Coronary artery (tissue), 2 donors: ENCODE data around the gene TNFRSF1B.

Experiments
- DNase-seq: peaks from one replicate; pipeline ENCODE4 v3.0.0-alpha.2; 2017; ENCODE audit warnings: low spot score
- H3K27ac ChIP-seq, 2 donors: fragments of 200-600 bp; sonication (generic); one replicate each; pipeline ENCODE4 v1.5.1; 2016 to 2019
- H3K4me3 ChIP-seq: fragments of 200-600 bp; sonication (generic); 2 replicates; pipeline ENCODE4 v1.5.1; 2016; ENCODE audit warnings: mild to moderate bottlenecking, moderate library complexity
- TF ChIP-seq, protein P1 (sequence below): fragments of 200-600 bp; sonication (generic); IDR thresholded peaks from one replicate; pipeline ENCODE4 v1.5.1; 2019; ENCODE audit warnings: antibody characterized with exemption

Gene TNFRSF1B

DNA sequence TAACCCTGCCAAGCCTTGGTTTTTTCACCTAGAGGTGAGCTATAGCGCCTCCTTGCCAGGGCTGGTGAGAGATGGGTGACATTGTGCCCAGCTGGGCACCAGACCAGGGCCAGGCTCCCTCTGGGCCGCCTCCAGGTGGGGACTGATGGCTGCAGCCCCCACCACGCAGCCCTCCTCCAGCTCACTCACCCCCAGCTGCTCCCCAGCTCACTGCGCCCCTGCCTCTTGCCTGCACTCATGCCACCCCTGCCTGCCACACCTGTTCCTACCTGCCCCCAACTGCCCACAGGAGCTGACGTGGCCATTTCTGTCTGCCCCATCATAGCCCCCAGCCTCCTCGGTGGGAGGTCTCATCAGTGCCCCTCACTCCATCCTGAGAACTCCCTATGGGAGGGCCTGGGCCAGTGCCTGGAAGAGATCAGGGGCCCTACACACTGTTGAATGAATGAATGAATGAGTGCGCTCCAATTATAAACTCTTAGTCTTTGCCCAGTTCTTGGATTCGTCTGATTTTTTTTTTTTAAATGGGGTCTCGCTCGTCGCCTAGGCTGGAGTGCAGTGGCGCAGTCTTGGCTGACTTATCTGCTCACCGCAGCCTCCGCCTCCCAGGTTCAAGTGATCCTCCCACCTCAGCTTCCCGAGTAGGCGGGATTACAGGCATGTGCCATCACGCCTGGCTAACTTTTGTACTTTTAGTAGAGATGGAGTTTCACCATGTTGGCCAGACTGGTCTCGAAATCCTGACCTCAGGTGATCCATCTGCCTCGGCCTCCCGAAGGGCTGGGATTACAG is 36.6 kb downstream of the TNFRSF1B start:
- no peak for DNase-seq
- H3K4me3 ChIP-seq: no peak overlapping the region
- TF ChIP-seq, protein P1, sequence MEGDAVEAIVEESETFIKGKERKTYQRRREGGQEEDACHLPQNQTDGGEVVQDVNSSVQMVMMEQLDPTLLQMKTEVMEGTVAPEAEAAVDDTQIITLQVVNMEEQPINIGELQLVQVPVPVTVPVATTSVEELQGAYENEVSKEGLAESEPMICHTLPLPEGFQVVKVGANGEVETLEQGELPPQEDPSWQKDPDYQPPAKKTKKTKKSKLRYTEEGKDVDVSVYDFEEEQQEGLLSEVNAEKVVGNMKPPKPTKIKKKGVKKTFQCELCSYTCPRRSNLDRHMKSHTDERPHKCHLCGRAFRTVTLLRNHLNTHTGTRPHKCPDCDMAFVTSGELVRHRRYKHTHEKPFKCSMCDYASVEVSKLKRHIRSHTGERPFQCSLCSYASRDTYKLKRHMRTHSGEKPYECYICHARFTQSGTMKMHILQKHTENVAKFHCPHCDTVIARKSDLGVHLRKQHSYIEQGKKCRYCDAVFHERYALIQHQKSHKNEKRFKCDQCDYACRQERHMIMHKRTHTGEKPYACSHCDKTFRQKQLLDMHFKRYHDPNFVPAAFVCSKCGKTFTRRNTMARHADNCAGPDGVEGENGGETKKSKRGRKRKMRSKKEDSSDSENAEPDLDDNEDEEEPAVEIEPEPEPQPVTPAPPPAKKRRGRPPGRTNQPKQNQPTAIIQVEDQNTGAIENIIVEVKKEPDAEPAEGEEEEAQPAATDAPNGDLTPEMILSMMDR: no peak

DNA sequence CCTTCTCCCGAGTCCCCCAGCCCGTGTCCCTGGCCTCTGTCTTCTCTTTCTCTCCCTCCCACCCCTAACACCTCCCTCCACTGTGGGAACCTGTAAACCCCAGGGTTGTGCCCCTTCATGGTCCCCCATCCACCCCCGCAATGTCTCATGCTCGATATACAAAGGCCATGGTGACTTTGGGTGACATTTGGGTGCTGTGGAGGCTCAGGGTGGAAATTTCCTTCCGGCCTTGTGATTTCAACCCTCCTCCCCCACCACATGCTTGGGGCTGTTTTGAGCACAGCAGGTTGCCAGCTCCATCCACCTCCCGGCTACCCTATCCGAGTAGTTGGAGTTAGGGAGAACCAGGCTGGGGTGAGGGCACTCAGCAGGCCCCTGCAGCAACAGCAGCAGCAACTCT is 37.3 kb downstream of the TNFRSF1B start:
- TF ChIP-seq, protein P1: no peak
- Histone ChIP-seq H3K4me3 (no peak overlapping the region), H3K27ac (no peak overlapping the region)
- DNase-seq: no peak

More for the DNA sequence above, 36.6 kb downstream of the TNFRSF1B start:
- H3K27ac ChIP-seq: no peak overlapping the region

DNA sequence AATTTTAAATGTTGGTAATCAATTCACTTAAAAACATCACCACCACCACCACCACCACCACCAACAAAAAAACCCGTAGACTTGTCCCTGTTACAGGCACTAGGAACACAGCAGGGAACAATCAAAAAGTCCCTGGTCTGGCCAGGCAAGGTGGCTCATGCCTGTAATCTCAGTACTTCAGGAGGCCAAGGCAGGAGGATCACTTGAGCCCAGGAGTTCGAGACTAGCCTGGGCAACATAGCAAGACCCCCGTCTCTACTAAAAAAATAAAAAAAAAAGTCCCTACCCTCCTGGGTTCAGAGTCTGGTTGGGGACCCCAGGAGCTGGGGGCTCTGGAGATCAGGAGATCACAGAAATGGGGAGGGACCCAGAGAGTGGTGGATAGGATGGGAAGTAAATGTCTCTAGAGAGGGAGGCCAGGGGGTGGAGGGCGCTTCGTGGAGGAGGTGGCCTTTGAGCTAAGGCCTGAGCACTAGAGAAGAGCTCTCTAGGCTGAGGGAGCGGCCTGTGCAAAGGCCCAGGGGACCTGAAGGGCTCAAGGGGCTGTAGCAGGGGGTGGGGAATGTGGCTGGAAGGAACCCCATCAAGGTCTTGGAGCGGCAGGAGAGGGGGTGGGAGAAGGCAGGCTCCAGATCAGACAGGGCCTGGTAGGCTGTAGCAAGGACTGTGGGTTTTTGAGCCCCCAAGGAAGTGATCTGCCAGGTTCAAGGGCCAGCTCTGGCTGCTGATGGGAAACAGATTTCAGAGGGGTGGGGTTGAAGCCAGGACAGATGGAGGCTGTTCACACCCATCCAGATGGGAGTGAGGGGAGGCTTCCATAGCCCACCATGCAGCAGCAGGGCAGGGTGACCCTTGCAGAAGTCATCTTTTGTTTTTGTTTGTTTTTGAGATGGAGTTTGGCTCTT is 38.2 kb downstream of the TNFRSF1B start:
- DNase-seq: no peak
- H3K4me3 ChIP-seq: no peak overlapping the region
- H3K27ac ChIP-seq: no peak overlapping the region
- TF ChIP-seq, protein P1: no peak

DNA sequence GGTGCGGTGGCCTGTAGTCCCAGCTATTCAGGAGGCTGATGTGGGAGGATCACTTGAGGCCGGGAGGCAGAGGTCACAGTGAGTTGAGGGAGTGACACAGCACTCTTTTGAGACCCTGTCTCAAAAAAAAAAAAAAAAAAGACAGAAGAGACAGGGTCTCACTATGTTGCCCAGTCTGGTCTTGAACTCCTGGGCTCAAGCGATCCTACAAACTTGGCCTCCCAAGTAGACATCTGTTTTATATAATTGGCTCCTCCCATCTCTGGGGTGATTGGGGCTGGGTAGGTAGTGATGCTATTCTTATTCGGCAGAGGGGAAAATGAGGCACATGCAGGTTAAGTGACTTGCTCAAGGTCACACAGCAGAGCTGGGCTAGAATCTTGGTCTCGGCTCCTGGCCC is 39.4 kb downstream of the TNFRSF1B start:
- DNase-seq: no peak
- Histone ChIP-seq H3K4me3 (no peak overlapping the region), H3K27ac (no peak overlapping the region)
- TF ChIP-seq, protein P1: no peak

DNA sequence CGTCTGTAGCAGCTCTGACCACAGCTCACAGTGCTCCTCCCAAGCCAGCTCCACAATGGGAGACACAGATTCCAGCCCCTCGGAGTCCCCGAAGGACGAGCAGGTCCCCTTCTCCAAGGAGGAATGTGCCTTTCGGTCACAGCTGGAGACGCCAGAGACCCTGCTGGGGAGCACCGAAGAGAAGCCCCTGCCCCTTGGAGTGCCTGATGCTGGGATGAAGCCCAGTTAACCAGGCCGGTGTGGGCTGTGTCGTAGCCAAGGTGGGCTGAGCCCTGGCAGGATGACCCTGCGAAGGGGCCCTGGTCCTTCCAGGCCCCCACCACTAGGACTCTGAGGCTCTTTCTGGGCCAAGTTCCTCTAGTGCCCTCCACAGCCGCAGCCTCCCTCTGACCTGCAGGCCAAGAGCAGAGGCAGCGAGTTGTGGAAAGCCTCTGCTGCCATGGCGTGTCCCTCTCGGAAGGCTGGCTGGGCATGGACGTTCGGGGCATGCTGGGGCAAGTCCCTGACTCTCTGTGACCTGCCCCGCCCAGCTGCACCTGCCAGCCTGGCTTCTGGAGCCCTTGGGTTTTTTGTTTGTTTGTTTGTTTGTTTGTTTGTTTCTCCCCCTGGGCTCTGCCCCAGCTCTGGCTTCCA is 40.1 kb downstream of the TNFRSF1B start:
- Histone ChIP-seq H3K27ac (no peak overlapping the region), H3K4me3 (no peak overlapping the region)
- TF ChIP-seq, protein P1: no peak
- no peak for DNase-seq

DNA sequence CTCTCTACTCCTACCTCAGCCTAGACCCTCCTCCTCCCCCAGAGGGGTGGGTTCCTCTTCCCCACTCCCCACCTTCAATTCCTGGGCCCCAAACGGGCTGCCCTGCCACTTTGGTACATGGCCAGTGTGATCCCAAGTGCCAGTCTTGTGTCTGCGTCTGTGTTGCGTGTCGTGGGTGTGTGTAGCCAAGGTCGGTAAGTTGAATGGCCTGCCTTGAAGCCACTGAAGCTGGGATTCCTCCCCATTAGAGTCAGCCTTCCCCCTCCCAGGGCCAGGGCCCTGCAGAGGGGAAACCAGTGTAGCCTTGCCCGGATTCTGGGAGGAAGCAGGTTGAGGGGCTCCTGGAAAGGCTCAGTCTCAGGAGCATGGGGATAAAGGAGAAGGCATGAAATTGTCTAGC is 41.5 kb downstream of the TNFRSF1B start:
- TF ChIP-seq, protein P1: no peak
- no peak for DNase-seq
- no peak overlapping the region for H3K4me3 ChIP-seq
- no peak overlapping the region for H3K27ac ChIP-seq
